ENCODE measurements around the gene KLF3.

Gene KLF3

DNA sequence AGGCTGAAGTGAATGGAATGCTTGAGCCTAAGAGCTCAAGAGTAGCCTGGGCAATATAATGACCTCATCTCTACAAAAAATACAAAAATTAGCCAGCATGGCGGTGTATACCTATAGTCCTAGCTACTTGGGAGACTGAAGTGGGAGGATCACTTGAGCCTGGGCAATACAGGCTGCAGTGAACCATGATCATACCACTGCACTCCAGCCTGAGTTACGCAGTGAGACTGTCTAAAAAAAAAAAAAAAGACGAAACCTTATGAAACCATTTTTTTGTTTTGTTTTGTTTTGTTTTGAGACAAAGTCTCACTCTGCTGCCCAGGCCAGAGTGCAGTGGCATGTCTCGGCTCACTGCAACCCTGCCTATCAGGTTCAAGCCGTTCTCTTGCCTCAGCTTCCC, 81.9 kb downstream of the KLF3 start:
- Histone ChIP-seq H3K4me1 (ENCODE audit: insufficient read depth, low read length) (no peaks in the 10 kb centered on the region), H3K36me3 (ENCODE audit: insufficient read depth, low read length) (no peaks in the 10 kb centered on the region), H3K9ac (ENCODE audit: low read depth, low read length) (no peak overlapping the region), H3K9me3 (ENCODE audit: control insufficient read depth, insufficient read depth, low read length) (no peaks in the 10 kb centered on the region; the same call in 1 of the 2 replicates)

DNA sequence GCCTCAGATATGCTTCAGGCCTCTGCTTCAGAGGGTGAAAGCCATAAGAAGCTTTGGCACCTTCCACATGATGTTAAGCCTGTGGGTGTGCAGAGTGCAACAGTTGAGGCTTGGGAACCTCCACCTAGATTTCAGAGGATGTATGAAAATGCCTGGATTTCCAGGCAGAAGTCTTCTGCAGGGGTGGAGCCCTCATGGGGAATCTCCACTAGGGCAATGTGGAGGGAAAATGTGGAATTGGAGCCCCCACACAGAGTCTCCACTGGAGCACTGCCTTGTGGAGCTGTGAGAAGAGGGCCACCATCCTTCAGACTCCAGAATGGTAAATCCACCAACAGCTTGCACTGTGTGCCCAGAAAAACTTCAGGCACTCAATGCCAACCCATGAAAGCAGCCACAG, 83.6 kb downstream of the KLF3 start:
- Histone ChIP-seq H3K9ac (ENCODE audit: low read depth, low read length) (no peak overlapping the region), H3K4me1 (ENCODE audit: insufficient read depth, low read length) (peaks cover 9% of the 10 kb centered on the region), H3K9me3 (ENCODE audit: control insufficient read depth, insufficient read depth, low read length) (no peaks in the 10 kb centered on the region; the same call in 1 of the 2 replicates), H3K36me3 (ENCODE audit: insufficient read depth, low read length) (no peaks in the 10 kb centered on the region)

GRCh38 chr4:38749336-38749735, 85.3 kb downstream of the KLF3 start:
- Histone ChIP-seq H3K9me3 (ENCODE audit: control insufficient read depth, insufficient read depth, low read length) (no peaks in the 10 kb centered on the region; the same call in 1 of the 2 replicates), H3K4me1 (ENCODE audit: insufficient read depth, low read length) (peaks cover 9% of the 10 kb centered on the region), H3K9ac (ENCODE audit: low read depth, low read length) (no peak overlapping the region), H3K36me3 (ENCODE audit: insufficient read depth, low read length) (no peaks in the 10 kb centered on the region)
